Measurements from ENCODE around the gene ELOVL6.

DNA sequence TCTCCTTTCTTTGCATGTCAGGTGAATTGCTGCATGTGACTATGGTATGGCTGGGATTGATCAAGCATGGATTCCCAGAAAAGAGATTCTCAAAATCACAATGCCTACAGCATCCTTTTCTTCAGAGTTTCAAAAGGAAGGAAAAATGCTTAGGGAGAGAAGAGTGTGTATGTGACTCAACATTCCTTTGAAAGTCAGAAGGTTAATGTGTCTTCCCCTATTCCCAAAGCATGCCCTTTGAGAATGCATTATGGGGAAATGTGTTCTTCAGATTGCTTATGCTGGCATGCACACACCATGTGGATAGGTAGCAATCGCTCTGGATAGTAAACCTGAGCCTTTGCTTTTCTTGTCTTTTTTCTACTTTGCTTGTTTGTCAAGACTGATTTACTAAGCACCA is 78.5 kb downstream of the ELOVL6 start:
- TF ChIP-seq, protein P1, sequence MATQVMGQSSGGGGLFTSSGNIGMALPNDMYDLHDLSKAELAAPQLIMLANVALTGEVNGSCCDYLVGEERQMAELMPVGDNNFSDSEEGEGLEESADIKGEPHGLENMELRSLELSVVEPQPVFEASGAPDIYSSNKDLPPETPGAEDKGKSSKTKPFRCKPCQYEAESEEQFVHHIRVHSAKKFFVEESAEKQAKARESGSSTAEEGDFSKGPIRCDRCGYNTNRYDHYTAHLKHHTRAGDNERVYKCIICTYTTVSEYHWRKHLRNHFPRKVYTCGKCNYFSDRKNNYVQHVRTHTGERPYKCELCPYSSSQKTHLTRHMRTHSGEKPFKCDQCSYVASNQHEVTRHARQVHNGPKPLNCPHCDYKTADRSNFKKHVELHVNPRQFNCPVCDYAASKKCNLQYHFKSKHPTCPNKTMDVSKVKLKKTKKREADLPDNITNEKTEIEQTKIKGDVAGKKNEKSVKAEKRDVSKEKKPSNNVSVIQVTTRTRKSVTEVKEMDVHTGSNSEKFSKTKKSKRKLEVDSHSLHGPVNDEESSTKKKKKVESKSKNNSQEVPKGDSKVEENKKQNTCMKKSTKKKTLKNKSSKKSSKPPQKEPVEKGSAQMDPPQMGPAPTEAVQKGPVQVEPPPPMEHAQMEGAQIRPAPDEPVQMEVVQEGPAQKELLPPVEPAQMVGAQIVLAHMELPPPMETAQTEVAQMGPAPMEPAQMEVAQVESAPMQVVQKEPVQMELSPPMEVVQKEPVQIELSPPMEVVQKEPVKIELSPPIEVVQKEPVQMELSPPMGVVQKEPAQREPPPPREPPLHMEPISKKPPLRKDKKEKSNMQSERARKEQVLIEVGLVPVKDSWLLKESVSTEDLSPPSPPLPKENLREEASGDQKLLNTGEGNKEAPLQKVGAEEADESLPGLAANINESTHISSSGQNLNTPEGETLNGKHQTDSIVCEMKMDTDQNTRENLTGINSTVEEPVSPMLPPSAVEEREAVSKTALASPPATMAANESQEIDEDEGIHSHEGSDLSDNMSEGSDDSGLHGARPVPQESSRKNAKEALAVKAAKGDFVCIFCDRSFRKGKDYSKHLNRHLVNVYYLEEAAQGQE (IDR thresholded peaks at IDR 0.05; ENCODE audit: borderline replicate concordance), result no peak
- TF ChIP-seq, protein P1 (CRISPR knock-in tag; IDR thresholded peaks at IDR 0.05; ENCODE audit: low read depth), result no peak
- TF ChIP-seq NBN (IDR thresholded peaks at IDR 0.05; ENCODE audit: low read depth) (no peak), RFX5 (IDR thresholded peaks at IDR 0.05; ENCODE audit: low read depth, low read length) (no peak), EZH2 (IDR thresholded peaks at IDR 0.05; ENCODE audit: borderline replicate concordance, low read depth, low read length) (no peak)
